ENCODE data around the gene HIKESHI.

GRCh38 chr11:86369668-86370067 lies 67.6 kb downstream of the HIKESHI start:
- TF ChIP-seq POLR2A (IDR thresholded peaks at IDR 0.05; ENCODE audit: low read depth, low read length) (no peak), TAF1 (IDR thresholded peaks at IDR 0.05; ENCODE audit: low read depth, low read length) (no peak), POLR2AphosphoS5 (IDR thresholded peaks at IDR 0.05; ENCODE audit: low read depth, low read length) (no peak), PAX5 (IDR thresholded peaks at IDR 0.05; ENCODE audit: insufficient read depth, low read length, severe bottlenecking) (no peak)
